Measurements from ENCODE around the gene PLCB1.

Gene PLCB1

DNA sequence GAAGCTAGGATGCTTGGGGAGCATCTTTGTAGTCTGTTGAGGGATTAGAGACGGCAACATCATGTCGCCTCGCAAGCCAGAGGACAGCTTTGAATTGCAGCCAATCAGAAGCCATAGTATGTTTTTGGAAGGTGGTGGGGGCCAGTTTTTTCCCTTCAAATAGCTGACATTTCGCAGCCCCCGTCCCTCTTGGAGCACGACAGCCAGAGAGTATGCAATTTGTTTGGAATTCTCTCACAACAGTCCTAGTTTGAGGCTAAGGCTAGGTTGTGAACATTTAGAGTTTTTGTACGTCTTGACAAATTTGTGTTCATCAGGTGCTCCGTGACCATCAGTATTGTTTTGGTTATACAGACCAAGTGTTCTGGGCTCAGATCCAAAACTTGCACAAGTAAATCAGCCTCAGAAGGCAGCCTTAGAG, 83.3 kb downstream of the PLCB1 start:
- no peak for DNase-seq

DNA sequence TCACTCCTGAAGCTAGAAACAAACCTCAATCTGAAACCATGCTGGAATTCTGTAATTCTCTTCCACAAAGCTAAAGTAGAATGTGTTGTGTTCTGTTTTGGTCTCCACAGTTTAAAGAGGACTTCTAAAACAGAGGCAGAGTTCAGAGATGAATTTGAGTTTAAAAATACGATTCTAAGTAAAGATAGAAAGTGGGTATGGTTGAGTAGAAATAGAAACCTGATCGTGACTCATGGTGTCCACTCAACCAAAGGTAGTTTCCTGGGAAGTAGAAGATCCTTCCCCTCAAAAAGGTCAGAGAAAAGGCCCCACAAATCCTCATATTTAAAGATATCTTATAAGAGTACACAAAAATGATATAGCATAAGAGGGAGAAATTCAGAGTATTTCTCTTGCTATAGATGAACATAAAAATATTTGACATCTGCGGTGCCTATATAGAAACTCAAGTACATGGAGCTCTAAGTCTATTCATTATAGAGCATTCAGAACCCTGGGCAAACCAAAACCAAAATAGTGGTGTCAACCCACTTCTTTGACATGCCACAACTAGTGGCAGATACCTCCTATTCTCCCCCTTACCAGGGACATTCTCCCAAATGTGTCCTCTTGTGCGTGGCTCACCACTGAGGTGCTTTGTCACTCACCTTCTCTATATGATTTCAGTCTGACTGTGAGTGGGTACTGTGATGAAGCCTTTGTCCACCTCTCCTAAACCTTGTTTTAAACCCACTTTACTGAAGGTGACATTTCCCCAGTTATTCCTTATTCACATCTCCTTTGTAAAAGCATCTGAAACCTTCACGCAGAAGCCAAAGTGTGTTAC, 84.5 kb downstream of the PLCB1 start:
- DNase-seq: no peak

DNA sequence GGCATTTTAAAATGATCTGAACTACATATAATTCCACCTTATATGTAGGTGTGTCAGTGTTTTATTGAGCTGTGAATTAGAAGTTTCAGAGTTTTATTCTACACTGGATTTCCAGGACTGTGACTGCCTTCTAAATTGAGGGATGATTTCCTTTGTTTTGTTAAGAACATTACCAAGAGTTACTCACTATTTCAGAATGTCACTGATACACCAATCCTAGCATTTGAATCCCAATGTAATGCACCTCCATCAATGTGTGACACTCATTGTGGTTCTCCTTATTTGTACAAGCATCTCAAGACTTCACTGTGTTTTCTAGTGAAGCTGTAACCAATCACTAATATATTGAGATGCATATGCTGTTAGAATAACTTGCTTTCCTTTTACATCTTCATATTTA, 86.8 kb downstream of the PLCB1 start:
- DNase-seq: no peak

DNA sequence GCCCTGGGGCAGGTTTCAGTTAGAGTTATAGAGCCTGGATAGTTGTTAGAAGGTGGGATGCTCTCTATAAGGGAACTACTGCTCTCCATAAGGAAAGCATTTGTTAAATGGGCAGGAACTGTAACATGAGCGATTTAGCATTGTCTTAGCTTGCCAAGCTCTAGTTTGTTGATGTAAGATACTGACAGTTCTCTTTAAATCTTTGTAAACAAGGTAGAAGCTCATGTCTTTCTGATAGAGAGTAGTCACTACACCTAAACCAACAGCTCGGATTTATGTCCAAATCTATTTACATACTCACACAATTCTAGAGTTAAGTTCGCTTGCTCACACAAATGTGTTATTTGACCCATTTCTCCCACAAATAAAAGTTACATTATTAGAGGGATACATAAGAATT, 87.3 kb downstream of the PLCB1 start:
- DNase-seq: no peak

DNA sequence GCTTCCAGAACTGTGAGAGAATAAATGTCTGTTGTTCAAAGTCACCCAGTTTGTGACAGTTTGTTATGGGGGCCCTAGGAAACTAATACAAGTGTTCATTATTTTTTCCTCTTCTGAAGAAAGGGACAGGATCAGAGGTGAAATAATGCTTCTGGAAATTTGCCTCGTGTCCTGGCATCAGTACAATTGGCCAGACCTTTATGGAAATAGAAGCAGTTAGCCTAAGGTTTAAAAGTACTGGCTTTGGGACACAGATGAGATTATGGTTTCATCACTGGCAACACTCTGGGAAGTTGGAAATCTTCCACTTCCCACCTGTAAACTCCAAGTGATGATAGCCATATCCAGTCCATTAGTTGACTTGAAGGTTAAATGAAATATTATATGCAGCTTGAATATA, 88.7 kb downstream of the PLCB1 start:
- DNase-seq: no peak

DNA sequence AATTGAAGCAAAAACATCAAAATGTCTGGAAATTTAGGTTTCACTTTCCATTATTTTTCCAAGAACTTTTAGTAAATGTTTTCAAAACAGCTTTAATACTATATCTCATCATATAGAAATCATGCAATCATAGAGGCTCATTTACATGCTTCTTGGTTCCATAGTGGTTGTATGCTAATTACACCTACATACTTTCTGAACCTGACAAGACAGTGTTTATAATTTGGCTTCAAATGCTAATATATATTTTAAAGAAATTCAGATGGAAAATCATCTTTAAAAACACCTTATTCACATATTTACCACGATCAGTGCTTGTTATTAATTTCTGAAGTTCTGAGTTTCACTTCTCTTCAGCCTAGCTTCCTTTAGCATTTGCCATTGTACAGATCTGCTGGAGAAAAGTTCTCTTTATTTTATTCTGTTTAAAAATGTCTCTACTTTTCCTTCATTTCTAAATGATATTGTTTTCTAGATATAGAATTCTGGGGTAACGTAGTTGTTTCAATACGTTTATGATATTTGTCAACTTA, 89.9 kb downstream of the PLCB1 start:
- DNase-seq: no peak

DNA sequence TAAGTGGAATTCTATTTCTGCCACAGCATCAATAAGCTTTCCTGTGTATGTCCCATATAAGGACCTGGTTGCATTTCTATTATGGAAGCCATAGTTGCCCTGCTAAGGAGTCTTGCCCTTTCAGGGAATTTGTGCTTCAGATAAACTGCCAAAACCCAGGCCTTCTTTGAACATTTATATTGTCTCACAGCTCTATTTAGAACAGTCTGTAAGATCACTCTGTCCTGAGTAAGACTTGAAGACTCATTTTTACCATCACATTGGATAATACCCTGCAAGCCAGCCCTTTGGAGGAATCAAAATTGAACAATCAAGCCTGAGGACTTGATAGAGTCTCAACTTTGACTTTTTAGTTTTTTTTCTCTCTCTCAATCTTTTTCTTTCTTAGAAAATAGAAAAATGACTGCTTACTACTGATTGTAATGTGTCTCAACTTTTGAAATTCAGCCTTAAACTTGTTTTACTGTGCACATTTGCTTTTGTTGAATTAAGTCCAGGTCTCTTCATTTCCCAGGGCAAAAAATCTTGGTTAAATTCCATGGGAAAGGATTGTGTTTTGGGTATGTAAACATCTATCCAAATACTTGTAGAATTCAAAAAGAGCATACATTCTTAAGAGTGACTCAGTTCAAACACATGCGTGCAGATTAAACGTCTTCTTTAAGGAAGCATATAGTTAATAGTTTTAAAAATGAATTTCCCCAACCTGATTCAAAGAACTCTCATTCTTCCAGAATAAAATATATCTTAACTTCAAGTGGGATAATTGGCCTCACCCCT, 91.2 kb downstream of the PLCB1 start:
- no peak for DNase-seq

DNA sequence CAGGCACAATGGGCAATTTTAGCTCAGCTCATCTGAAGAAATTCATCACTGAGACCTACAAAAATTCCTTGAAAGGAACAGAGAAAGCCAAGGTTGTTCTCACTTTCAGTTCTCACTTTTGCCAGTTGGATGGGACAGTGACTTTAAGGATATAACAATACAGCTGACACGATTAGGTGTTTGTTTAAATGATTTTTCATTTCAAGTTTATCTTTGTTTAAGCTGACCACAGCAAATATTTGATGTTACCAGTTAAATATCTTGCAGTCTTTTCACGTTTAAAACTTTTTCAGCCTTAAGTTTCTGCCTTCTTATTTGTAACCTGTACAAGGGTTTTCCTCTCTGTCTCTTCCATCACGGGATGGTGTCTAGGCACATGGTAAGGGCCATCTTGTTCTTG, 93.6 kb downstream of the PLCB1 start:
- DNase-seq: no peak

DNA sequence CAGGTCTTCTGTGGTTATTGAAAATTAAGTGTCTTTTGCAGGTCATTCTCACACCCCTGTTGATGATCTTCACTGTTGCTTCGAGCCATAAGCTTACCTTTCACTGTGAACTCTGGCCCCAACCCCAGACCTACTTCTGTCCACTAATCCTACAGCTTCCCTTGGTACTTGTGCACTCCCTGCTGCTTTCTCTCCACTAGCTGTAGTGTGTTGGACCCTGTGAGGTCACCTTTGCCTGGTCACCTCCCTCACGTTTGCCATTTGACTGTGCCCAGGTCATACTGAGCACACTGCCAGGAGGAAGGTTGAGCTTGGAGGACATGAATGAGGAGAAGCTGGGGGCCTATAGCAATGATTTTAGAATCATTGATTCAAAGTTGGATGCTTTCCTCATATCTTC, 94.0 kb downstream of the PLCB1 start:
- DNase-seq: no peak

DNA sequence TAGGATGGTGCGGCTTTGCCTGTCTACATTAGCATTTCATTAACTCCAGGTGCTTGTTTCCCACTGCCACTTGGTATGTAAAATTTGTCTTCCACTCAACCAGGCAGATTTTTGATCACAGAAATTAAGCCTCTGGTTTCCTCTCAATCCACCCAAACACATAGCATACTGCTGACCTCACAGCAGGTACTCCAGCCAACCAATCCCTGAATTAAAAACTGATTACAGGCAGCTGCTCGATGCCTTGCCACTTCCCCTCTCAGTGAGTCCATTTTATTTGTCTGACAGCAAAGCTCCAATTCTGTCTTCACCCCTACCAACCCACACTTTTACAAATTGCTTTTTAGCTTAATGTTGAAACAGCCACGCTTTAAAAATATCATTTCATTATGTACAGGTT, 95.2 kb downstream of the PLCB1 start:
- DNase-seq: no peak

DNA sequence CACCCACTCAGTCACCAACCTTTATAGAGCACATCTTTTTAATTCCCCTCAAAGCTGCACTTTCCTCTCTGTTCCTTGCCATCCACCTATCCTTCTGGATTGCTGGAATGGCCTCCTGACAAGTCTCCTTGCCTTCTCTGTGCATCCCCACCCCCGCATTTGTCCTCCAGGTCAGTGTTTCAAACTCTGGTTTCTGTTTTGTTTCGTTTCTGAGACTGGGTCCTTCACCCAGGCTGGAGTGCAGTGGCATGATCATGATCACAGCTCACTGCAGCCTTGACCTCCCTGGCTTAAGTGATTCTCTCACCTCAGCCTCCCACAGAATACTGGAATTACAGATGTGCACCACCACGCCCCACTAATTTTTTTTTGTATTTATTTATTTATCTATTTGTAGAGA, 96.2 kb downstream of the PLCB1 start:
- DNase-seq: no peak

DNA sequence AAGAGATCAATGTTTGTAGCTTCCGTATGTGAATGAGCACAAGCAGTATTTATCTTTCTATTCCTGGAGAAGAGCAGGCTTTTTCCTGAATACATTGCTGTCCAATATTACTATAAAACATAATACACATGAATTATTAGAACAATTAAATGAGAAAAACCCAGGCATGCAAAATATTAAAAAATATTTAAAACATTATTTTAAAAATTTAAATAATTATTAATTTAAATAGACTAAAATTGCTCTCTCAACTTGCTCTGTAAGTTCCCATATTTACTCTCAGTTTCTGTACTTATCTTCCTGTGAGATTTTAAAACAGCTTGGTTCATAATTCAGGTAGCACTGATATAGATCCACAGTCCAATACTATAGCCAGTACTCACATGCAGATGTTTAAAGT, 97.0 kb downstream of the PLCB1 start:
- no peak for DNase-seq

DNA sequence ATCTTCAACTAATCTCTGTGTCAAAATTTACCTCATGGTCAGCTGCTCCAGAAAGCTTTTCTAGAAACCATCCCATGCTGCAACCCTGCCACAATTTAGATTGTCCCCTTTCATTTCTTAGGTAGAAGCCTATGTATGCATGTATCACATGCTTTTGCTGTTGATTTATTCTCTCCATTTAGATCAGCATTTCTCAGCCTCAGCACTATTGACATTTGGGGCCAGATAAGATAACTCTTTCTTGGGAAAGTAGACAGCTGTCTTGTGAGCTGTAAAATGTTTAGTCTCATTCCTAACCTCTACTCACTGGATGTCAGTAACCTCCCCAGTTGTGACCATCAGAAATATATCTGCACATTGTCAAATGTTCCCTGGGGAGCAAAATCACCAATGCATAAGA, 99.0 kb downstream of the PLCB1 start:
- DNase-seq: no peak

DNA sequence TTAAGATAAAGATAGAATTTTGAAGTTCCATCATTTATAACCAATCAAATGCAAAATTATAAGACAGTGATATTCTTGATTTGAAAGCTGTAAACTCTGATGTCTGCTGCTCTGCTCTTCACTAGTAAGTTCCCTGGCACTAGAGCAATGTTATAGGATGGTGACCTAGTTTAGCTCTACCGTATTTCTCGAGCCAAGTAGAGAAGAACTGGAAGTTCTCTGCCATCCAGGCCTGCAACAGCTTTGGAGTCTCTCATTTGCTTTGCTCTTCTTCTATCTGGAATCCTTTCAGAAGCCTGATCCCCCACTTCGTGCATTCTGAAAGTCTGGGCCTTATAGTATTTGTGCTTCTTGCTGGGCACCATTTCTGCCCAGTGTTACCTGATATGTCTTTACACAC, 100.3 kb downstream of the PLCB1 start:
- no peak for DNase-seq

DNA sequence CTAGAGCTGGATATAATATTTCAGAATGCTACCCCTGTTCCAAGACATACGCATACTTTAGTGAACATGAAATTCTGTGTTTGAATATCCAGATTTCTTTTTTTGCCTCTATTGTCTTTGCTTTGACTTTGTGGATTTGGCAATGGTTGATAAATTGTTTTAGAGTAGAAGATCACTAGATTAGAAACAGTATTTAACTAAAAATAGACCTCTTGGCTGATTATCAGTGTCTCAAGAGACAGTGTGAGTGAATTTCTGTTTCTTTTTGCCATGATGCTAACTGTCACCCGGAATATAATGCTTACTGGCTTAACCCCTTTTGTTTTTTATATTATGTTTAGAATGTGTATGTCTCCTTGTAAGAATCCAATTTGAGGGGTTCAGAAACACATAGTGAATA, 102.5 kb downstream of the PLCB1 start:
- DNase-seq: no peak

DNA sequence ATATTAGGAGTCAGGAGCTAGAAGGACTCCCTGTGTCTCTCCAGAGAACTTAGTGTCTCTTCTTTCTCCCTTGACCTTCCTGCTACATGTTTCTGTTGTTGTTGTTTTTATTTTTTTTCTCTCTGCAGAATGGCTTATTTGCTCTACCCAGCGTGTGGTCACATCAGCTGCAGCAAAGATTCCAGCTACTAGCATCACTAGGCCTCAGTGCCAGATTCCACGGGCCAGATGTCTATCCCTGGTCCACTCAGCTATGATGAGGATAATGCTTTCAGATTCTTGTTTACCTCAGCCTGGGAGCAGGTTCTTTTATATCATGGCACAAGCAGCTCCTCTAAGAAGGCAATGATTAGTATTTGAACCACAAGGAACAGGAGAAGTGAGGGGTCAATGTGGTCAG, 110.0 kb downstream of the PLCB1 start:
- DNase-seq: no peak

DNA sequence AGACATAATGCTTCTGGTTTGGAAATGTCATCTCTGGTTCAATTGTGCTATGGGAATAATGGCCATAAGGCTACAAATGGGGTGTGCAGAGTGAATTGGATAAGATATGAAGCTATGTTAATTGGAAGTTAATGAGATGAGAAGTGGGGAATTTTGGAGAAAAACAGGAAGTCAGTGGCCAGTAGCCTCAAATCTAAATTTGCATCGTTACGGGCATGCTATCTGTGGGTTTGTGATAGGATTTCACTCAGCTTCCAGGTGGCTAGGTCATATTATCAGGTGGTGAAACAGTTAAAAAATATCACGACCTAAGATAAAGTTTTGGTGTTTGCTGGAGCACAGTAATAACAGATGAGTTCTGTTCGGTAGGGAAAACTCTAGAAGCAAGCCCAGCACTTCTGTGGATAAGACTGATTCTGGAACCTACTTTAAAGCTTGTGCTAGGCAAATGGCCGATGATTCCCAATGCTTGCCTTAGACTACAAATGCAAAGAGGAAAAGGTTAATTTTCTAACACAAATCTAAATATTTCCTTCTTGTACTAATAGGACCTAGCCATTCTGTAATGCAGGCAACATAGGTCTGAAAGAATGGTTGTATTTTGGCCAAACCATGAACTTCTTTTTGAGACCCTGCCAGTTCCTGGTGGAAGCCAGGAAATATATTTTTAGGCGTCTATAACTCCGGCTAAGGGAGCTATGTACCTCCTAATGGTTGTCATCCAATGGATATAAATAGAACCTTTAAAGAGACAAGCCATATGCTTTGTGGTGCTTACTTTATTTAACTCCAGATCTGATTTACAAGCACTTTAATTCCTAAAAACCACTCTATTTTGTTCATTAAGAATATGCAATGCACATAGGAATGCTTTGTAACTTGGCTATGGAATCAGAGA, 111.0 kb downstream of the PLCB1 start:
- DNase-seq: no peak

DNA sequence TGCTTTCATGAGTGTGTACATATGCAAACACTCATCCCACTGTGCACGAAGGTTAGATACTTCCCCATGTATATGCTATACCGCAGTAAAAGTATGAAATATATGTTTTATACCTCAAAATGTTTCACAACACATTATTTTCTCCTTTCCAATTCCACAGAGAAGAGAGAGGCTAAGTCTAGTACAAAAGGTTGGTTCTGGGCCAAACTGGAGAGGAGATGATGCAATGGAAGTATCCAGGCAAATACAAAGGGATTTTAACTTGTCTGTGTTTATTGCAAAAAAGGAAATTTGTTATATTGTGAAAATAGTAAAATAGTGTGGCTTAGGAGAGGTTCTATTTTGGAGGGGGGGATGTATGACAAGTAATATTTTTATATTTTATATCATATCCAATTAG, 112.6 kb downstream of the PLCB1 start:
- no peak for DNase-seq

DNA sequence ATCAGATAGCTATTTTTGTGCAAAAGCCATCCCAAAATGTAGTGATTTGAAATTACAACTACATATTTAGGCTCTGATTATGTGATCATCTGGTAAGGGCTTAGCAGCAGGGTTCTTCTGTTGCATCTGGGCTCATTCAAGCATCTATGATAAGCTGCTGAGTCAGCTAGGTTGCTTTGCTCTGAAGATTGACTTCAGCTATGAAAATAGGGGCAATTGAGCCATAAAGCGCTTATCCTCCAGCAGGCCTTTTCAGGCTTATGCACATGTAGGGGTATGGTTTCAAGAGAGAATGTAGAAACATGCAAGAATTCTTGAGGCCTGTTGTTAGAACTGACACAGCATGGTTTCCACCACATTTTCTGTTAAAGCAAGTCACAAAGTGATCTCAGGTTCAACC, 114.1 kb downstream of the PLCB1 start:
- no peak for DNase-seq

DNA sequence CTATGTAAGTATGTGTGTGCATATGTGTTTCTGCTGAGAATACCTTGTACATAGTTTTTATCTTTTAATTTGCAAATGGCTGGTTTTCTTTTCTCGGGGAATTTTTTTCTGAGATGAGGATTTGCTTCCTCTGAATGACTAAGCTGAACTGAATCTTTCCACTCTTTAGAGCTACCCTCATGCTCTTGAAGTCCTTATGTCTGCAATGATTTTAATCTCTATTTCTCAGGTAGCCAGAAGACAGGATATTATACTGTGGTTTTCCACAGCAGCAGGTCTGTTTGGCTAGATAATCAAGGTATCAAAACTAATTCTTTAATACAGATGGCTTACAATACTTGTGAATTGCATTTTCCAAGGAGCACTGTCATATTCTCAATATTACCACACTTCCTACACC, 114.7 kb downstream of the PLCB1 start:
- no peak for DNase-seq

DNA sequence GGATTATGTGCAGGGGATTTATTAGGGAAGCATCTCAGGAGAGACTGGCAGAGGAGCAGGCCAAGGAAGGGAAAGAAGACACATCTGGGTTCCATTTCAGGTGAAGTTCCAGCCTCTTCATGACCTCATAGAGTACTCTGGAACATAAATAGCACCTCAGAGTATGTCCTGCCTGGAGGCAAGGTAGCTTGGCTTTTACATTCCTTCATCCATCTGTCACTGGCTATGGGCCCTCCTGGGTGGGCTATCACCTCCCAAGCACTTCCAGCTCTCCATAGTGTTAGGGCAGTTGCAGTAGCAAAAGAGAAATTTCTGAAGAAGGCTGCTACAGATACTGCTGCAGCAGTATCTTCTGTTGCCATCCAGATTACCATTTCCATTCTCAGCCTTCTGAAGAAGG, 116.0 kb downstream of the PLCB1 start:
- DNase-seq: no peak

DNA sequence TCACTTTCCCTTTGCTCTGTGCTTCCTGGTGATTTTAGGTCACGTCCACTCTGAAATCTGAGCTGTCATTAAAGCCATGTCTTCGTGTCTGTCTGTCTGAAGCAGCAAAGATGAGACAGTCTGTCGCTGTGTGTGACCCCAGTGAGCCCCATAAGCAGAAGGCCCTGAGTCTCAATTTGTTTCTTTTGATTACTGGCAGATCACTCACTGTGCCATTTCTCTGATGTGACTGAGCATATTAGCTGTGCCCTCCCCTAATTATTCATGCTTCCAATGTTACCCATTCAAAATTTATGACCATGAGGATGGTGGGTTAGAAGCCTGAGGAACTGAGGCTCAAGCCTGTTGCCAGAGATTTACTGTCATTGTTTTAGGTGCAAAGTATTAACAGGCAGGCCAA, 117.6 kb downstream of the PLCB1 start:
- DNase-seq: no peak

DNA sequence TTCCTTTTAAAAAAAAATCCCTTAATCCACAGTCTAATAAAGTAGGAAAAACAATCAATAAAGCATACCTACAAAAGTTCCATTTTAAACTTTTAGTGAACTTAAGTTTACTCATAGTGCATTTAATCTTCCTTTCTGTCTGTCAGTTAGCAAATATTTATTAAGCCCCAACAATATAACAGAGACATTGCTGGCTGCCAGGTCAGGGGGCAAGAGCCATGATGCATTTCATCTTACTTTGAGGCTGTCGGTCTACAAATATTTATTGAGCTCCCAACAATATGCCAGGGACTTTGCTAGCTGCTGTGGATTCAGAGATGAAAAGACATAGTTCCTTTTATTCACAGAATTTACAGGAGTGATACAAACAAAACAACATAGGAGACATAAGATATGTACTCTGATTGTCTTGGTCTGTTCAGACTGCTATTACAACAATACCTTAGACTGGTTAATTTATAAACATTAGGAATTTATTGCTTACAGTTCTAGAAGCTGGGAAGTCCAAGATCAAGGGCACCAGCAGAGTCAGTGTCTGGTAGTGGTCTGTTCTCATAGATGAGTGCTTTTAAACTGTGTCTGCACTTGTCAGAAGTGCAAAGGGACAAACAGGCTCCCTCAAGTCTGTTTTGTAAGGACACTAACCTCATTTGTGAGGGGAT, 118.6 kb downstream of the PLCB1 start:
- no peak for DNase-seq

Data from NCI-H526 treated with DMSO at 0.1 percent for 48 hours (cell line).